T-helper 2 cell treated with Interferon-gamma antibody and Interleukin-4, amounts not matched to agents 5 μg/mL and 100 μg/mL, for 36 hours (primary cell): ENCODE data around the gene CNNM4.

Experiments
- DNase-seq: peaks from one replicate; pipeline ENCODE4 v3.0.0; 2021; ENCODE audit warnings: low spot score
- H3K27ac Mint-ChIP-seq: one replicate; pipeline ENCODE4 v1.8.0; 2021; ENCODE audit warnings: mild to moderate bottlenecking, mixed read lengths
- H3K27me3 Mint-ChIP-seq: one replicate; pipeline ENCODE4 v1.8.0; 2021; ENCODE audit warnings: low read depth, mixed read lengths
- H3K36me3 Mint-ChIP-seq: one replicate; pipeline ENCODE4 v1.8.0; 2021; ENCODE audit warnings: low read depth, mixed read lengths
- H3K4me1 Mint-ChIP-seq: one replicate; pipeline ENCODE4 v1.8.0; 2021; ENCODE audit warnings: low read depth, mixed read lengths
- H3K4me3 Mint-ChIP-seq: one replicate; pipeline ENCODE4 v1.8.0; 2022; ENCODE audit warnings: mild to moderate bottlenecking, moderate library complexity, mixed read lengths
- H3K9me3 Mint-ChIP-seq: one replicate; pipeline ENCODE4 v1.8.0; 2021; ENCODE audit warnings: mixed read lengths

CNNM4 gene

DNA sequence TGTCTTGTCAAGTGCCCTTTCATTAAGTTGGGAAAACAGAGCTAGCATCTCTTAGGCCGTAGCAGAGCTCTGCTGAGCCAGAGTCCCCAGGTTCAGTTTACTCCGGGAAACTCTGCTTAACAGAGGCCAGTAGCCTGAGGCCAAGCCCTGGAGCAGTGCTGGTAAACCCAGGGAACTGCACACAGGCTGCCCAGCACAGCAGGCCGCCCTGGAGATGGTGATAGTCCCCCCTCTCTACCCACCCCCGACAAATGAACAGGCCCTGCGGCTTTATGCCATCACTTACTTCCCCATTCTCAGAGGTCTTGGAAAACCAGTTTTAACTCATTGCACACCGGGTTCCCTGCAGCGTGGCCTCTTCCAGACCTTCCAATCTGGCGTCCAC, 3.5 kb downstream of the CNNM4 start:
- Mint-ChIP-seq H3K27me3 (no peaks in the 10 kb centered on the region), H3K27ac (no peak overlapping the region), H3K36me3 (peaks cover 8% of the 10 kb centered on the region), H3K4me3 (peak overlapping the region; percentile 82), H3K9me3 (no peaks in the 10 kb centered on the region), H3K4me1 (peaks cover 52% of the 10 kb centered on the region)
- DNase-seq, result no peak

DNA sequence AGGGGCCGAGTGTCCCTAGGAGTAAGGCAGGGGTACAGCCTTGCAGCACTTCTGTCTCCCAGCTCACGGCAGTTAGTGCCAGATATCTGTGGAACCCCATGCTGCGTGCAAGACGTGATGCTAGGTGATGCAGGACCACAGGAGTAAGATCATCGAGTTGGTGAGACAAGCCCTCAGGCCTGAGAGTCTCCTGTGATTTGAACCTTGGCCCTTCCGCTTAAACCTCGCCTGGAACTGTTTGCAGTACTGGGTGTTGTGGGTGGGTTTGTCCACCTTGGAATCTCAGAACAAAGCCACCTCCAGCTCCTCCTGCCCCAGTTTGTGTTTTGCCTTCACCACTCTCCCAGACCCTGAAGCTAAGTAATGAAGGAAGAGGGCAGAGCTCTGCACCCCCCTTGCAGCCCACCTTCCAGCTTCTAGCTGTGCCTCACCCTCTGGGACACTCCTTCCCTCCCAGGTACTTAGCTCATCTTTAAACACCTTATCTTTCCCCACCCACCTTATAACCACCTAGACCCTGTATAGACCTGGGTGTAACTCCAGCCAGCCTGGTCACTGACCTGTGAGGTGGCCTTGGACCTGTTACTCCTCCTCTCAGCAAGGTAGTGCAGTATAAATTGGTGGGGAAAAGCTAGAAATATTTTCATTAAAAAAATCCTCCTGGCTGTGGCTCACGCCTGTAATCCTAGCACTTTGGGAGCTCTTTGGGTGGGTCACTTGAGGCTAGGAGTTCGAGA, 6.6 kb downstream of the CNNM4 start:
- no peak for DNase-seq
- no peak overlapping the region for H3K4me3 Mint-ChIP-seq
- H3K4me1 Mint-ChIP-seq, result peaks cover 29% of the 10 kb centered on the region
- no peaks in the 10 kb centered on the region for H3K27me3 Mint-ChIP-seq
- peaks cover 8% of the 10 kb centered on the region for H3K36me3 Mint-ChIP-seq
- no peaks in the 10 kb centered on the region for H3K9me3 Mint-ChIP-seq
- no peak overlapping the region for H3K27ac Mint-ChIP-seq

DNA sequence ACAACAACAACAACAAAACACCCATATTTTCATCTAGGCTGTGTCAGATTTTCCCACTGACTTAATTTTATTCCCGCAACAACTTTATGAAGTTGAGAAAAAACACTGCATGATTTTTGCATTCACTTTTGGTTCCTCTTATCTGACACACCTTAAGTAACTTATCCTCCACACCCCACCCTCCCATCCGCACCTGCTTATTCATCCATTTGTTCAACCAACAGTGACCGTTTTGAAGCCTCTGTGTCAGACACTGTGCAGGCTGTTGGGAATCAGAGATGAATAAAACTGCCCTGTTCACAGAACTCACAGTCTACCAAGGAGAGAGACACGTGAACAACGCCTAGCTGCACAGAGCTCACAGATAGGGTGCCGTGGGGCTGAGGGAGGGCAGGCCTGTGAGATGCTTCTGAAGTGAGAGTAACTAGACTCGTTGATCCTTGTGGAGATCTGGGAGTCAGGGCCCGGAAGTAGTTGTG, 7.4 kb downstream of the CNNM4 start:
- no peaks in the 10 kb centered on the region for H3K27me3 Mint-ChIP-seq
- peak overlapping the region; percentile 43 for H3K27ac Mint-ChIP-seq
- H3K9me3 Mint-ChIP-seq, result no peaks in the 10 kb centered on the region
- DNase-seq, result no peak
- peaks cover 28% of the 10 kb centered on the region for H3K4me1 Mint-ChIP-seq
- H3K4me3 Mint-ChIP-seq, result no peak overlapping the region
- H3K36me3 Mint-ChIP-seq, result peaks cover 8% of the 10 kb centered on the region

DNA sequence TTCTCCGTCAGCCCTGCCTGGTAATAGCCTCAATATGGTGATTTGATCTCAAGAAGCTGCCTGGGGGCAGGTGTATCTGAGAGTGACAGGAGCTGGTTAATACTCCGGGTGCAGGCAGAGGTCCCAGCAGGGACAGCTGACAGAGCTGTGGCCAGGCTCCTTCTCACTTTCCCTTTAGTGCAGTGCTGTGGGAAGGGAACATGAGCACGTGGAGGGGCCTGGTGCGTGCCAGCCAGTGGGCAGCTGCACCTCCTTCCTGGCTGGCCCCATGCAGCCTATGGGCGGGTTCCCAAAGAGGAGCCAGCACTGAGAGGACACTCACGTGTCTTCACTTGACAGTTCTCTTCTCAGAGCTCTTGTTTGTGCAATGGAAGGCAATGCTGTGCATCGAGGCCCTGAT, 9.1 kb downstream of the CNNM4 start:
- peaks cover 20% of the 10 kb centered on the region for H3K4me1 Mint-ChIP-seq
- no peak overlapping the region for H3K27ac Mint-ChIP-seq
- H3K4me3 Mint-ChIP-seq, result no peak overlapping the region

DNA sequence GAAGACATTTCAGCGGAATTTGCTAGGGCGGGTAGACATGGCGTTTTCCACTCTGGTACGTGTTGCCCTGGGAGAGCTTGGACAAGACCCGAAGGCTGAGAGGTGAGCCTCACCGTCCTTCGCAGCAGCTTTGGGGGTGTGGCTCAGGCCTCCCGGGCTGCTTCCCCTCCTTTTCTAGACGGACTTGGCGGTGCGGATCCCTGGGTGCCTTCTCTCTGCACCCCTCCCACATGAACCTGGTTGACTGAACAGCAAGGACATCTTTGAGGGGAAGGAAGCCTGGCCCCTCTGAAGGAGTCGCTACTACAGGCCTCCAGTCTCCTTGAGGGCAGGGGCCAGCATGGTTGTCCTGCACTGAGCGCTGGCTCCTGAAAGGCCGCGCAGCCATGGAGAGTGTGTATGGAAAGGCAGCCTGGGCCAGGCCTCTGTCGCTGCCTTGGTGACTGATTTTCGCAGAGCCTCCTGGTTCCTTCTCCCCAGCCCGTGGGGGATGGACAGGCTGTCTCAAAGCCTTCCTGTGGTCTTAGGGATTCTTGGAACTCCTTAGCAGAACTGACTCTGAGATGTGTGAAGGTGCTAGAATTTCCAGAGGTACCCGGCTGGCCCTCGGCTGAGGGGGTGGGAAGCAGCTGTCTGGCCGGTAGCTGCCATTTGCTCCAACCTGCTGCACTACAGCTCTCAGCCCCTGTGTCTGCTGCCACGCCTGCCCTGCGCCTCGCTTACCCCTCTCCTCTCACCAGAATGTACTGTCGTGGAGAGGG, 9.9 kb downstream of the CNNM4 start:
- DNase-seq, result no peak
- Mint-ChIP-seq H3K27ac (no peak overlapping the region), H3K4me3 (no peak overlapping the region), H3K27me3 (no peaks in the 10 kb centered on the region), H3K4me1 (peaks cover 20% of the 10 kb centered on the region), H3K9me3 (no peaks in the 10 kb centered on the region), H3K36me3 (peaks cover 8% of the 10 kb centered on the region)

More for the DNA sequence above, 9.1 kb downstream of the CNNM4 start:
- no peaks in the 10 kb centered on the region for H3K9me3 Mint-ChIP-seq
- DNase-seq, result no peak
- H3K27me3 Mint-ChIP-seq, result no peaks in the 10 kb centered on the region
- H3K36me3 Mint-ChIP-seq, result peaks cover 8% of the 10 kb centered on the region

DNA sequence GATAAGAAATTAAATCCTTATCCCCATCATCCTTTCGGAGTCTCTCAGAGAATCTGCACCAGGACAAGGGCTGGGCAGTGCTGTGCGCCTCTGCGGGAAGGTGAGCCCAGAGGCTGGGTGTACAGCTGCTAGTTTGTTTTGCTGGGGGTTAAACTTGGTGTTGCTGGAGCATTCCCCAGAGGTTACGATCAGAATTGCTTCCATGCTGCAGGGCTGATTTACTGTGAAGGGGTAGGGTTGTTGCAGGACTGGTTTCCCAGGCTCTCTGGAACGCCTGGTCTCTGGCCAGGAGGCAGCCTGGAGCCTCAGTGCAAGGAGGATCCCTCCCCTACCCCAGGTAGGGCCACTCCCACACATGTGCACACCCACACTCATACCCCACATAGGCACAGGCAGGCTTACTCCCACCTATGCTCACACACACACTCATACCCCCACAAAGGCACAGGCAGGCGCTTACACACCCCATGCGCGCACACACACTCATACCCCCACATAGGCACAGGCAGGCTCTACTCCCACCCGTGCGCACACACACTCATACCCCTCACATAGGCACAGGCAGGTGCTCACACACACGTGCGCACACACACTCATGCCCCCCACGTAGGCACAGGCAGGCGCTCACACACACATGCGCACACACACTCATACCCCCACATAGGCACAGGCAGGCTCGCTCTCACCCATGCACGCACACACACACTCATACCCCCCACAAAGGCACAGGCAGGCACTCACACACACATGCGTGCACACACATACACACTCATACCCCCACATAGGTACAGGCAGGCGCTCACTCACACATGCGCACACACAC, 11.3 kb downstream of the CNNM4 start:
- Mint-ChIP-seq H3K9me3 (no peaks in the 10 kb centered on the region), H3K27ac (no peak overlapping the region), H3K4me3 (no peak overlapping the region), H3K36me3 (peaks cover 6% of the 10 kb centered on the region), H3K4me1 (peaks cover 16% of the 10 kb centered on the region), H3K27me3 (no peaks in the 10 kb centered on the region)
- no peak for DNase-seq

DNA sequence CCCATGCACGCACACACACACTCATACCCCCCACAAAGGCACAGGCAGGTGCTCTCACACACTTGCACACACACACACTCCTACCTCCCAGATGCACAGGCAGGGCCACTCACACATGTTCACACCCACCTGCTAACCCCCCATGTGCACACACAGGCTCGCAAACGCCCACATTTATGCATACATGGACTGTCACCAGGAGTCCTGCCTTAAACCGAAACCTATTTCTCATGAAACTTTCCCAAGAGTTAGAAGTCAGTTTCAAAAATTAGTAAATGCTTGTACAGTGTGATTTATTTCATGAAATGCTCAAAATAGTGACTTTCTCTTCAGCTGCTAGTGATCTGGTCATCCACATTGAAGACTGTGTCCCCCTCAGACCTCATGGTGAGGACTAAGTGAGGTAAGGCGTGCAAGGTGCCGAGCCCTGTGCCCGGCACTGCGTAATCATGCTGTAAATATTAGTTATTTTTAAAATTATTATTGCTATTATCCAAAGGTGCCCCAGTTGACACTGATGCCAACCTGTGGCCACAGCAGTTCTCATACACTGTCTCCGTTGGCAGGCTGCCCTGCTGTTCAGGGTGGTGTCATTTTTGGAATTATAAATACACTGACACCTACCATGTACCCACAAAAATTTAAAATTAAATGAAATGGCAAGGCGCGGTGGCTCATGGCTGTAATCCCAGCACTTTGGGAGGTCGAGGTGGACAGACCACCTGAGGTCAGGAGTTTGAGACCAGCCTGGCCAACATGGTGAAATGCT, 12.4 kb downstream of the CNNM4 start:
- Mint-ChIP-seq H3K4me3 (peak overlapping the region; percentile 39), H3K27ac (peak overlapping the region; percentile 6)
- DNase-seq, result peak; percentile 27

DNA sequence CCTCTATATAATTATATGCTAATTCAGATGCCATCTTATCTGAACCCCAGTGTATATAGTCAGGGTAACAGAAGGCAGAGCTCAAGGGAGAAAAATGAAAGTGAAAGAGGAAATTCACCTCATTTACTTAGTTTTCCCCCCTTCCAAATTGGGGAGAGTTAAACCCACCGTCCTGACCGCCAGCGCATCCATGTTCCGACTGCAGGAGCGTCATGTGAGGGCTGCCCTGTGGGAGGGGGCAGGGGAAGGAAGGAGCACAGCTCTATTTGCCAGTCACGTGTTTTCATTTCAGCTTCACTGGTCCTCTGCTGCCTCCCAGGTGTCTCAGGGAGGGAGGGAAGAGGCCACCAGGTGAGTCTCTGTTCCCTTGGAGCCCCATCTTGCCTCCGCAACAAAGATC, 13.2 kb downstream of the CNNM4 start:
- no peak for DNase-seq
- Mint-ChIP-seq H3K36me3 (peaks cover 4% of the 10 kb centered on the region), H3K4me1 (peaks cover 12% of the 10 kb centered on the region), H3K4me3 (peak overlapping the region; percentile 85), H3K27ac (peak overlapping the region; percentile 89), H3K27me3 (no peaks in the 10 kb centered on the region), H3K9me3 (no peaks in the 10 kb centered on the region)

More for the DNA sequence above, 12.4 kb downstream of the CNNM4 start:
- Mint-ChIP-seq H3K4me1 (peaks cover 16% of the 10 kb centered on the region), H3K9me3 (no peaks in the 10 kb centered on the region), H3K36me3 (peaks cover 6% of the 10 kb centered on the region), H3K27me3 (no peaks in the 10 kb centered on the region)

DNA sequence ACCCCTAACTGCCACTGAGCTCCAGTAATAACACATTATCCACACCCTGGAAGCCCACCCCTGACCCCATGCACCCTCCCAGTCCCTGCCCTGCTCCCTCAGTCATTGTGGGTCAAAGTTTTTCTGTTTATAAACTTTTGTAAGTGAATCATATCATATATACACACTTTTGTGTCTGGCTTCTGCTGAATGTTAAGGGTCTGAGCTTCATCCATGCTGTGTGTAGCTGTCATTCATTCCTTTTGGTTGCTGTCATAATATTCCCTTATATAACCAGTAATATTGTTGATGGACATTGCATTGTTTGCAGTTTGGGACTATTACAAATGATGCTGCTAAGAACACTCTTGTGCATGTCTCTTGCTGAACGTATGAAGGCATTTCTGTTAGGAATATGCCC, 14.5 kb downstream of the CNNM4 start:
- Mint-ChIP-seq H3K4me3 (no peak overlapping the region), H3K4me1 (peaks cover 12% of the 10 kb centered on the region), H3K9me3 (no peaks in the 10 kb centered on the region), H3K27me3 (no peaks in the 10 kb centered on the region), H3K27ac (no peak overlapping the region), H3K36me3 (peaks cover 4% of the 10 kb centered on the region)
- DNase-seq, result no peak

DNA sequence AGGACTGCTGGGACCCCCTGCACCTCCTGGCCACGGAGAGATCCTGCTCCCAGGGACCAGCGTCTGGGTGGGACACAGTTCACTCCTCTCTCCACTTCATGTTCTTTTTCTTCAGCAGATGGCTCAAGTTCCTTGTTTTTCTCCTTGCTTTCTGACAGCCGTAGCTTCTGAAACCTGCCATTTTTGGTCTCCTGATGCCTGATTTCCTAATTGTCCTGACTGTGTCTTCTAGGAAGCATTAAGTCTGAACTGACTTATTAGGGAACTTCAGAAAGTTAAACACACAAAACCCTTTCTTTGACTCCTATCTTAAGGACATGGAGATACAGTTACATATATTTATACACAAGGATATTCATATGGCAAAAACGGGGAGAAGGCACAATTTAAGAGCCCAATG, 22.7 kb downstream of the CNNM4 start:
- no peak for DNase-seq
- Mint-ChIP-seq H3K9me3 (no peaks in the 10 kb centered on the region), H3K27me3 (no peaks in the 10 kb centered on the region), H3K36me3 (no peaks in the 10 kb centered on the region), H3K4me3 (no peak overlapping the region), H3K27ac (no peak overlapping the region), H3K4me1 (no peaks in the 10 kb centered on the region)

DNA sequence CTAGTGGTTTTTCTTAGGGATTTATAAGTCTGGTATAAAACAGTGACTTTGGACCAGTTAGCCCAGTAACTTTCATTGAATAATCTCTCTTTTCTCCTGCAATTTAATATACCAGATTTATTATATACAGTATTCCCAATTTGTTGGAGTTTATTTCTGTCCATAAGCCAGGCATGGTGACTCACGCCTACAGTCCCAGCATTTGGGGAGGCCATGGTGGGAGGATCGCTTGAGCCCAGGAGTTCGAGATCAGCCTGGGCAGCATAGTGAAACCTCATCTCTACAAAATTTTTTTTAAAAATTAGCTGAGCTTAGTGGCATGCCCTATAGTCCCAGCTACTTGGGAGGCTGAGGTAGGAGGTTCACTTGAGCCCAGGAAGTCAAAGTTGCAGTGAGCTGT, 26.7 kb downstream of the CNNM4 start:
- DNase-seq, result no peak
- H3K27me3 Mint-ChIP-seq, result no peaks in the 10 kb centered on the region
- no peaks in the 10 kb centered on the region for H3K9me3 Mint-ChIP-seq
- no peak overlapping the region for H3K4me3 Mint-ChIP-seq
- no peak overlapping the region for H3K27ac Mint-ChIP-seq
- no peaks in the 10 kb centered on the region for H3K4me1 Mint-ChIP-seq
- no peaks in the 10 kb centered on the region for H3K36me3 Mint-ChIP-seq

DNA sequence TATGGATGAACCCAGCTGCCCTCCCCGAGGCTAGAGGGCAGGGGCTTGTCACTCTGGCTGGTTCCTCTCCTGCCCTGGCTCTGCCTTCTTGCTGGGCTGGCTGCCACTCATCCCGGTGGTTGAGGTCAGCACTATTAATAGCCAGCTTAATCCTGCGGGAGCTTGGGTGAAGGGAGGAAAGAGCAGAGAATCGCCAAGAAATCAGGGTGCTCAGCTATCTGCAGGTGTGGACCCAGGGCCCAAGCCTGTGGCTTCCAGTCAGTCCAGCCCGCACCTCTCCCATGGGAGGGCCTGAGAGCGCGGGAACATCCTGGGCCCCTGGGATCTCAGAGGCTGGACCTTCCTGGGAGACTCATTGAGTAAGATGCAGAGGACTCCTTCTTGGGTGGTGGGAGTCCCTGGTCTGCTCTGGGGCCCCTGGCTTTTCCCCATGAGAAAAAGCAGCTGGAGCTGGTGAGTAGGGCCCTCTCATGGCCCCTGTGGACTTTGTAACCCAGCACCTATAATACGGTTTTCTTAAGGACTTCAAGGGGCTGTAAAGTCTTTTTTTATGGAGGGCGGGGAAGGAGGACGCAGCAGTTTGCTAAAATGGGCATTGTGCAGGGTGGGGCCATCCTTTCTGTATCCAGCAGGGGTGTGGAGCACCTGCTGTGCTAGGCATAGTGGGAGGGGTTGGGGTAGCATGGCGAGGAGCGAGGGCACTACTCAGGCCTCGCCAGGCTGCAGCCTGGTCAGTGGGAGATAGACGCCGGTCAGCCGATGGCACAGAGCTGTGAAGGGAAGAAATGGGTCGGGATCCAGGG, 27.9 kb downstream of the CNNM4 start:
- H3K4me1 Mint-ChIP-seq, result no peaks in the 10 kb centered on the region
- H3K4me3 Mint-ChIP-seq, result no peak overlapping the region
- DNase-seq, result no peak
- H3K36me3 Mint-ChIP-seq, result no peaks in the 10 kb centered on the region
- H3K27ac Mint-ChIP-seq, result no peak overlapping the region
- no peaks in the 10 kb centered on the region for H3K27me3 Mint-ChIP-seq
- no peaks in the 10 kb centered on the region for H3K9me3 Mint-ChIP-seq

DNA sequence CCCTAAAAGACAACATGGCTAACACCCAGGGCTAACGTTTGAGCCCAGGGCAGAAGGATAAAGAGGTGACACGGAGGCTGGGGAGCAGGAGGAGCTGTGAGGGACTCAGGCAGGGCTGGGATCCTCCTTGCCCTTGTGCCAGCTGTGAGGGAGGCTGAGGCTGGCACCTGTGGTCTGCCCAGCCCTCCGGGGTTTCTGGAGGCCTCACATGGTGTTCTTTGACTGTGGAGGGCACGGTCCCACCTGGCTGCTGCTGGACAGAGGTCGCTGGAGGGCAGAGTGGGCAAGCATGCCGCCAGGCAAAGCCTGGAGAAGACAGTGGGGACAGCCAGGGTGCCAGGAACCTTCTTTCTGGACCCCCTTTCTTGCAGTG, 28.5 kb downstream of the CNNM4 start:
- Mint-ChIP-seq H3K27me3 (no peaks in the 10 kb centered on the region), H3K9me3 (no peaks in the 10 kb centered on the region), H3K36me3 (no peaks in the 10 kb centered on the region), H3K27ac (no peak overlapping the region), H3K4me3 (no peak overlapping the region), H3K4me1 (no peaks in the 10 kb centered on the region)
- no peak for DNase-seq
